Sigmoid colon (tissue), 7 donors: ENCODE results near the gene ATM. TPM values are rescaled to one million over a fixed set of nuclear protein-coding genes. Genes with fewer than 3 reads are reported as not detected.
"Not testable (repeated sequence)": the region's sequence is repeated elsewhere in the genome, so short reads cannot be mapped to it uniquely, and the experiment has no call there.

Experiments used
- DNase-seq: peaks from one replicate; pipeline ENCODE4 v3.0.0-alpha.2; 2019
- H3K27ac ChIP-seq, 4 donors: fragments of 200-600 bp; sonication (generic); one replicate each; pipeline ENCODE4 v1.5.1; 2016 to 2019; ENCODE audit warnings: mild to moderate bottlenecking in 1 of 4
- H3K27me3 ChIP-seq, 3 donors: fragments of 200-600 bp; sonication (generic); one replicate each; pipeline ENCODE4 v1.5.1; 2019; ENCODE audit warnings: mild to moderate bottlenecking in 1 of 3
- H3K36me3 ChIP-seq, 4 donors: fragments of 200-600 bp; sonication (generic); one replicate each; pipeline ENCODE4 v1.5.1; 2016 to 2019
- H3K4me1 ChIP-seq, 4 donors: fragments of 200-600 bp; sonication (generic); one replicate each; pipeline ENCODE4 v1.5.1; 2017 to 2019
- H3K4me3 ChIP-seq, 4 donors: fragments of 200-600 bp; sonication (generic); one replicate each; pipeline ENCODE4 v1.5.1; 2017 to 2019; ENCODE audit warnings: mild to moderate bottlenecking in 2 of 4, moderate library complexity in 1 of 4
- H3K9me3 ChIP-seq, 4 donors: fragments of 200-600 bp in 3 of 4; sonication (generic) in 3 of 4; one replicate each; pipeline versions ENCODE4 v1.5.1 to v1.6.1; 2013 to 2019
- EP300 ChIP-seq, 4 donors: sonication (generic); formaldehyde crosslinking; IDR thresholded peaks; one replicate each; pipeline ENCODE4 v1.6.1; 2017; ENCODE audit warnings: antibody characterized with exemption in 4 of 4
- POLR2A ChIP-seq, 2 donors: fragments of 450-650 bp; IDR thresholded peaks; one replicate each; pipeline ENCODE4 v1.6.1; 2016; ENCODE audit warnings: antibody characterized with exemption in 2 of 2, mild to moderate bottlenecking in 2 of 2, moderate library complexity in 2 of 2
- POLR2AphosphoS5 ChIP-seq, 4 donors: sonication (generic); formaldehyde crosslinking; IDR thresholded peaks; one replicate each; pipeline ENCODE4 v1.6.1; 2017; ENCODE audit warnings: antibody characterized with exemption in 4 of 4
- WGBS, 2 donors: extraction: QIAGEN DNeasy Blood & Tissue Kit; methylation state at CpG; one replicate each; pipeline ENCODE4 v1.1.7; 2013; 5-methylcytosine and 5-hydroxymethylcytosine counted together
- intact Hi-C: fragments of 100-400 bp; cut with DNase I; formaldehyde crosslinking; loops from one replicate; pipeline ENCODE4 v1.15.1; 2023
- polyA plus RNA-seq, 3 donors: library from polyadenylated mRNA; stranded (reverse); fragments of 200-250 nt; gene quantifications; one replicate each; pipeline ENCODE4 v1.2.3, GENCODE V29; 2013
- total RNA-seq, 4 donors: library from RNA; depleted of rRNA; stranded (reverse); fragments of >200 nt; gene quantifications; one replicate each; pipeline ENCODE4 v1.1.0, GENCODE V29; 2016
- TF ChIP-seq, protein P1 (sequence below), 4 experiments: fragments of 450-650 bp in 3 of 4; fragments of 200-600 bp in 1 of 4; IDR thresholded peaks; one replicate each; pipeline ENCODE4 v1.5.1; 2016 to 2019; ENCODE audit warnings: antibody characterized with exemption in 4 of 4, mild to moderate bottlenecking in 3 of 4, moderate library complexity in 2 of 4
- donor health status: healthy with polysubstance abuse.
- donor health status: Bipolar disorder and iron deficiency.
- donor health status: healthy.

ATM gene
- total and polyA plus RNA-seq, 7 donors, result 3.0 to 88.8 (median 52.7) TPM

DNA sequence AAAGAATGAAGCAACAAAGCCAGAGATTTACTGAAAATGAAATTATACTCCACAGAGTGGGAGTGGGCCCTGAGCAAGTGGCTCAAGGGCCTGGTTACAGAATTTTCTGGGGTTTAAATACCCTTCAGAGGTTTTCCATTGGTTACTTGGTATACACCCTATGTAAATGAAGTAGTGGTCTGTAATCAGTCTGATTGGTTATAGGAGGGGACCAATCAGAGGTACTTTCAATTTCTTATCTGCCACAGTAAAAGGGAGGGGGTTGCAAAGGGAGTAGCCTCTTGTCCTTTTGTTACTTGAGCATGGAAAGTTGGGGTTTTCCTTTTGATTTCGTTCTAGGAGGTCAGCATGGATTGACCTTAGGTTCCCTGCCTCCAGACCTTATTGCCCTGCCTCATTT lies 63.5 kb downstream of the ATM start:
- Histone ChIP-seq H3K27me3 (no peaks in the 10 kb centered on the region), H3K4me1 (no peaks in the 10 kb centered on the region), H3K9me3 (no peaks in the 10 kb centered on the region), H3K36me3 (peaks cover 11 to 89% (median 12%) of the 10 kb centered on the region in 4 donors), H3K27ac (no peak overlapping the region), H3K4me3 (no peak overlapping the region)
- no peak for DNase-seq
- TF ChIP-seq POLR2AphosphoS5 (IDR thresholded peaks at IDR 0.05) (no peak), EP300 (IDR thresholded peaks at IDR 0.05) (no peak), POLR2A (IDR thresholded peaks at IDR 0.05) (no peak)
- TF ChIP-seq, protein P1, sequence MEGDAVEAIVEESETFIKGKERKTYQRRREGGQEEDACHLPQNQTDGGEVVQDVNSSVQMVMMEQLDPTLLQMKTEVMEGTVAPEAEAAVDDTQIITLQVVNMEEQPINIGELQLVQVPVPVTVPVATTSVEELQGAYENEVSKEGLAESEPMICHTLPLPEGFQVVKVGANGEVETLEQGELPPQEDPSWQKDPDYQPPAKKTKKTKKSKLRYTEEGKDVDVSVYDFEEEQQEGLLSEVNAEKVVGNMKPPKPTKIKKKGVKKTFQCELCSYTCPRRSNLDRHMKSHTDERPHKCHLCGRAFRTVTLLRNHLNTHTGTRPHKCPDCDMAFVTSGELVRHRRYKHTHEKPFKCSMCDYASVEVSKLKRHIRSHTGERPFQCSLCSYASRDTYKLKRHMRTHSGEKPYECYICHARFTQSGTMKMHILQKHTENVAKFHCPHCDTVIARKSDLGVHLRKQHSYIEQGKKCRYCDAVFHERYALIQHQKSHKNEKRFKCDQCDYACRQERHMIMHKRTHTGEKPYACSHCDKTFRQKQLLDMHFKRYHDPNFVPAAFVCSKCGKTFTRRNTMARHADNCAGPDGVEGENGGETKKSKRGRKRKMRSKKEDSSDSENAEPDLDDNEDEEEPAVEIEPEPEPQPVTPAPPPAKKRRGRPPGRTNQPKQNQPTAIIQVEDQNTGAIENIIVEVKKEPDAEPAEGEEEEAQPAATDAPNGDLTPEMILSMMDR (IDR thresholded peaks at IDR 0.05), result no peak
- WGBS, 2 donors, result 94 to 96% methylated on average over 1 of the region's 1 CpG
- intact Hi-C loops, result no loop called here

DNA sequence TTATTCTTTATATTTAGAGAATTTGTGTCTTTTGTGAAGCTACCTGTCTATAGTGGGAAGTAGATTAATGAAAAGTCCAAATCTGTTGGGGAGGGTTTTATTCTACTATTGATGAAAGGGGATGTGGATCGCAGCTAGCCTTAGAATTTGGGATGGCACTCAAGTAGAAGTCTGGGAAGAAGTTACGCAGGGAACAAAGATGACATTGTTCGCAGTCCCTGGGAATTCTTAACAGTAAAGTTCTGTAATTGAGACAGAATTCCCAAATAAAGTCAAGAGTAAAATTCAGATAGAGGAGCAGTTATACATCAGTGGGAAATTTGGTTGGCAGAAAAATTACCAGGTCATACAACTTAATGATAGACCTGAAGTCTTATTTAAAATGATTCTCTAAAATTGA lies 64.1 kb downstream of the ATM start:
- no peak for DNase-seq
- intact Hi-C loops, result no loop called here
- Histone ChIP-seq H3K9me3 (no peaks in the 10 kb centered on the region), H3K4me1 (no peaks in the 10 kb centered on the region), H3K27me3 (no peaks in the 10 kb centered on the region), H3K27ac (no peak overlapping the region), H3K4me3 (no peak overlapping the region), H3K36me3 (peaks cover 11 to 89% (median 12%) of the 10 kb centered on the region in 4 donors)
- 97% methylated on average over 3 of the region's 3 CpGs for WGBS, 2 donors
- TF ChIP-seq POLR2AphosphoS5 (IDR thresholded peaks at IDR 0.05), result no peak
- no peak for TF ChIP-seq EP300 (IDR thresholded peaks at IDR 0.05)
- TF ChIP-seq, protein P1 (IDR thresholded peaks at IDR 0.05), result no peak
- TF ChIP-seq POLR2A (IDR thresholded peaks at IDR 0.05), result no peak

DNA sequence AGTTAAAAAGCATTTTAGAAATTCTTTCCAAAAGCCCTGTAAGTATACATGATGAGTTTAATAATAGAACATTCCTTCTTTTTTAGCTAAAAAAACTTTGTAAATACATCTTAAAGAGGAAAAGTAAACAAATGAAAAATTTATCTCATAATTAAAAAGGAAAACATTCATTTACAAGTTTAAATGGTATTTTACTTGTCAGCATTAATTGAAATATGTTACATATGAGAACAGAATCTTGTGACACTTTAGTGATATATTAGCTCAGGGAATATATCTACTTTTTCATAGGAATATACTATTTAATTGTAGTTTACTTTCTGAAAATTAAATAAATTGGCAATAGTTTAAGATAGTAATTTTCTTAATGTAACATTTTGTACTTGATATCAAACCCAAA lies 66.2 kb downstream of the ATM start:
- H3K27me3 ChIP-seq, DNase-seq, H3K4me1 ChIP-seq, H3K9me3 ChIP-seq, H3K27ac ChIP-seq, H3K4me3 ChIP-seq, intact Hi-C loops: not testable (repeated sequence)
- peaks cover 6 to 84% (median 10%) of the 10 kb centered on the region in 4 donors for H3K36me3 ChIP-seq

DNA sequence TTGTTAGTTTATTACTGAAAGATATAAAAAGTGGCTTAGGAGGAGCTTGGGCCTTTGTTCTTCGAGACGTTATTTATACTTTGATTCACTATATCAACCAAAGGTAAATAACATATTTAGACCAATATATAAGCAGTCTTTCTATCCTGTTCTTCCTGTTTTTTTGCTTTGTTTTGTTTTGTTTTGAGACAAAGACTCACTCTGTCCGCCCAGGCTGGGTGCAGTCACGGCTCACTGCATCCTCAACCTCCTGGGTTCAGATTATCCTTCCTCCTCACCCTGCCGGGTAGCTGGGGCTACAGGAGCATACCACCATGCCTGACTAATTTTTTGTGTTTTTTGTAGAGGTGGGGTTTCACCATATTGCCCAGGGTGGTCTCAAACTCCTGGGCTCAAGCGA lies 66.8 kb downstream of the ATM start:
- no peaks in the 10 kb centered on the region for H3K9me3 ChIP-seq
- peaks cover 6 to 80% (median 9%) of the 10 kb centered on the region in 4 donors for H3K36me3 ChIP-seq
- intact Hi-C loops, result no loop called here
- no peak overlapping the region for H3K4me3 ChIP-seq
- H3K27me3 ChIP-seq, result no peaks in the 10 kb centered on the region
- H3K4me1 ChIP-seq, result no peaks in the 10 kb centered on the region
- DNase-seq, result no peak
- H3K27ac ChIP-seq, result no peak overlapping the region
- WGBS, 2 donors, result 78 to 90% methylated on average over 6 of the region's 6 CpGs
- TF ChIP-seq, protein P1 (IDR thresholded peaks at IDR 0.05), result no peak
- TF ChIP-seq POLR2A (IDR thresholded peaks at IDR 0.05), result no peak
- TF ChIP-seq EP300 (IDR thresholded peaks at IDR 0.05), result no peak
- TF ChIP-seq POLR2AphosphoS5 (IDR thresholded peaks at IDR 0.05), result no peak

DNA sequence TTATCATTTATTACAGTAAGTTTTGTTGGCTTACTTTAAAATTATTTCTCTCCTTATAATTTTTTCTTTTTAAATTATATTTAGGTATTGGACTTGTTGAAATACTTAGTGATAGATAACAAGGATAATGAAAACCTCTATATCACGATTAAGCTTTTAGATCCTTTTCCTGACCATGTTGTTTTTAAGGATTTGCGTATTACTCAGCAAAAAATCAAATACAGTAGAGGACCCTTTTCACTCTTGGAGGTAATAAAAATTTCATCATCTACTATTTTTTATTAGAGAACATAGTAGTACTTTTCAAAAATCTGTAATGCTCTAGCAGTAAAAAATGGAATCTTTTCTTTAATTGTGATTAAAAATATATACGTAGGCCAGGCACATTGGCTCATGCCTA lies 70.4 kb downstream of the ATM start:
- intact Hi-C loops, result no loop called here
- WGBS, 2 donors, result 98% methylated on average over 3 of the region's 3 CpGs
- Histone ChIP-seq H3K27me3 (no peaks in the 10 kb centered on the region), H3K4me1 (no peaks in the 10 kb centered on the region), H3K27ac (no peak overlapping the region), H3K36me3 (peaks cover 0 to 87% (median 9%) of the 10 kb centered on the region in 4 donors), H3K9me3 (no peaks in the 10 kb centered on the region), H3K4me3 (no peak overlapping the region)
- no peak for DNase-seq
- no peak for TF ChIP-seq POLR2A (IDR thresholded peaks at IDR 0.05)
- no peak for TF ChIP-seq EP300 (IDR thresholded peaks at IDR 0.05)
- TF ChIP-seq, protein P1 (IDR thresholded peaks at IDR 0.05), result no peak
- no peak for TF ChIP-seq POLR2AphosphoS5 (IDR thresholded peaks at IDR 0.05)
